NCI-H1092 treated with DMSO at 0.1 percent for 48 hours (cell line): Measurements from ENCODE around the gene INSIG2.
"Not testable (repeated sequence)": the region's sequence is repeated elsewhere in the genome, so short reads cannot be mapped to it uniquely, and the experiment has no call there.

Experiments
- DNase-seq: peaks from one replicate; lab custom pipeline; 2025; lab: John Stamatoyannopoulos, UW

INSIG2 gene

GRCh38 chr2:118059919-118060478, 28.3 kb upstream of the INSIG2 start:
- no peak for DNase-seq

DNA sequence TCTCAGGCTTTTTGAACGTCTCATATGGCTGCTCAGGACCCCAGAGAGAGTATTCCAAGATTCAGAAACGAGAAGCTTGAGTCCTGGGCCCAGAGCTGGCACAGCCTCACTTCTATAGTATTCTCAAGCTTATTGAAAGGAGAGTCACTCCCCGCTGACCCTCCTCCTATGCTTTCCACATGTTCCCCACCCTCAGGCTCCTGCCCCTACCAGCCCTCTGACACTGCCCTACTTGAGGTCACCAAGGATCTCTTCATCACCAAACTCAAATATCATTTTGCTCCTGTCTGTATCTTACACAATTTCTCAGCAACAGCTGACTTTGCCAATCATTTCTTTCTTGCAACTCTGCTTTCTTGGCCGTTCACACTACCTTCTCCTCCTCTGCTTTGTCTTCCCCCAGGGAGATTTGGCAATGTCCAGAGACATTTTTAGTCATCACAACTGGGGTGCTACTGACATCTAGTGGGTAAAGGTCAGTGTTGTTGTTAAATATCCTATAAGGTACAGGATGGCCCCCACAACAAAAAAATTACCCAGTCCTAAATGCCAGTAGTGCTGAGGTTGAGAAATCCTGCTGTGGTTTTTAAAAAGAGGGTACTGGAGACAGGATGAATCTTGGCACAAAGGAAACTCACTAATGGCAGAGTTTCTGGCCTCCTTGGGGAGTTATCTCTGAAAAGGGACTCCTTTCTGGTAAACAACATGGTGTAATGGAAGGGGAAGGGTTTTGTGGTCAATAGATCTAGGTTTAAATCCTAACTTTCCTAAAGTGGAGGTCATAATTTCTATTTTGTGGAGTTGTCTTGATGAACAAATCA, 26.9 kb upstream of the INSIG2 start:
- no peak for DNase-seq

DNA sequence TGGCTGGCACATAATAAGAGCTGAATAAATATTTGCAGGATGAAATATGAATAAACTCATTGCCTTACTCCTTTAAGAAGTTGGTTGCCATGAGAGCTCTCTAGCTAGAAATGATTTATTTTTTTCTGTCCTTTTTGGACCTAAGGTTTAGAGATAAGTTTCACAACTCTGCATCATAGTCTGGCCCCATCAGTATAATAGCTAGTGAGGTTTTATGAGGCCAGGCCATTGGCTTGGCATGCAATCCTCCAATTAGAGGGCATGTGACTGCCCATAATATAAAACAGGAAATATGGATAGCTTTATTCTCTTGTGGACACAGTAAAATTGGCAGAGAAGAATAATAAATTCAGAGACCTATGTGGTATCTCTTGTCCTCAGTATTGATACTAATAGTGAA, 26.2 kb upstream of the INSIG2 start:
- no peak for DNase-seq

- DNase-seq, result no peak
These were observed 25.6 kb upstream of the INSIG2 start for GRCh38 chr2:118062669-118063068.

DNA sequence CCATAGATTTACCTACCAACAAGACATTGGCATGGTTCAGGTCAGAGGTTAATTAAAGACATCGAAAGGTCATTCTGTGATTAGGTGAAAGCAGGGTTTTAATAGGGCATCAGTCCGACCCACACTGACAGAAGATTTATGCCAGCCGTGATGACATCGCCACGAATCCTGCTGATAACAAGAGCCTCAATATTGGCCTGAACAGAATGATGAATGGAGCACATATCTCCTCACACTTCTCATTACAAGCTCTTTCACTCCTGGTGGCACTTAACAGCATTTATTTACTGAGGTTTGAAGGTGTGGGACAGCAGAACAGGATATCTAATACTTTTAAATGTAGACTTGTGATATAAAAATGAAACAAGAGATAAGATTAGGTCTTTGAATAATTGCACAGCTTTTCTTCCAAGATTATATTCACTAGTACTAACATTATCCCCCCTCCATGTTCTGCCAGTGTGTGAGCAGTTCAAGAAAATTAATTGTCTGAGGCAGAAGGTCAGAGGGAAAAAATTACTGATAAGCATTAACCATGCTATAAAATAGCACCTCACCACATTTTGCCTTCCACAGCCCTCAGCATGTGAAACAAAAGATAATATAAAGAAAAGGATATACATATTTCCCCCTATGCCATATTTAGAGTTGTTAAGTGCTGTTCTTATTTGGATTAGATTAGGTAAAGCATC, 23.1 kb upstream of the INSIG2 start:
- DNase-seq, result no peak

- DNase-seq, result no peak
These were observed 22.3 kb upstream of the INSIG2 start for GRCh38 chr2:118065921-118066511.

- no peak for DNase-seq
These were observed 10.5 kb upstream of the INSIG2 start for GRCh38 chr2:118077636-118078247.

- DNase-seq, result no peak
These were observed 9.5 kb upstream of the INSIG2 start for GRCh38 chr2:118078734-118079133.

DNA sequence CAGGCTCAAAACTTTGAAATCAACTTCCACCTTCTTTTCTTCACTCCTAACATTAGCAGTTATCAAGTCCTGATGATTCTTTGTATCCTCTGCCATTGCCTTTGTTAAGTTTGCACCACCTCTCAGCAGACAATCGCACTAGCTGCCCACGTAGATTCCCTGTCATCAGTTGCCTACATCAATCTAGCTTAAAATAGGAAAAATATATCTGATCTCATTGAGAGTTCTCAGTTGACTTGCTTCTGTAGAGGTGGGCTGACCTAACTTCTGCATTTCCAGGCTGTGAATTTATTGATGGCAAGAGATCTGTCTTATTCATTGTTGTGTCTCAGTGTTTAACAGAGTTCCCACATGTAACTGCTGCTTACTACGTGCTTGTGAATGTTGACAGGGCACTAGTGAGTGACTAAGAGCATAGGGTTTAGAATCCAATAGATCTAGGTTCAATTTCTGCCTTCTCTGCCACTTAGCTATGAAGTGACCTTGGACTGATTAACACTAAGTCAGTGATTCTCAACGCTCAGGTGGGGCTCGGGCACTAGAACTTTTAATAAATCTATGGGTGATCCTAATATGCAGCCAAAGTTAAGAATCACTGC, 3.7 kb upstream of the INSIG2 start:
- DNase-seq, result no peak

GRCh38 chr2:118085173-118086023, 2.9 kb upstream of the INSIG2 start:
- DNase-seq, result no peak

- no peak for DNase-seq
These were observed 2.1 kb upstream of the INSIG2 start for GRCh38 chr2:118086024-118086633.

DNA sequence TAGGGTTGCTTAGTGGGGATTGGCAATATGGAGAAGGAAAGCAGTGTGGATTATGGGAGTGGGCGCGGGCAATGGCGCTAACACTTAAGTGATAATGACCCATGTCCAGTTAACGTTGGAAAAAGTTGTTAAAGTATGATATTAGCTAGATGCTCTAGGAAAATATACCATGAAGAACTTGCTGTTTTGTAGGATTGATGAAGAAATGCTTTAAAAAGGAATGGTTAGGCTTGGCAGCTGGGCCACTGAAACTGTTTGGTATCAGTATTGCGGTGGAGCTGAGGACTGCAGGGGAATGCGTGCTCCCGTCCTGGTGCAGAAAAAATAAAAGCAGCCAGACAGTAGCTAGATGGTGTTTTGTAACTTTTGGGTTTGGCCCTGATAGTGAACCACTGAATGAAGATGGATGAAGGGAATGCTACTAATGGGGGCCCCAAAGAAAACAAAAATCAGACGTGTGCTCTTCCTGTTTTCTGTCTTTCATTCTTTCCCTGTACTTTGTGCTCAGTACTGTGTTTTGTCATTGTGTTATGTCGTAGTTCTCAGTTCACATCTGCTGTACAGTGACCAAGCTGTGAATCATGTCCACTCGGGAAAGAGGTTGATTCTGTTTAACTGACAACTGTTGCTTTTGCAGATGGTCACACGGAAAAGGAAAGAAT, 999 bp downstream of the INSIG2 start:
- DNase-seq, result no peak

DNA sequence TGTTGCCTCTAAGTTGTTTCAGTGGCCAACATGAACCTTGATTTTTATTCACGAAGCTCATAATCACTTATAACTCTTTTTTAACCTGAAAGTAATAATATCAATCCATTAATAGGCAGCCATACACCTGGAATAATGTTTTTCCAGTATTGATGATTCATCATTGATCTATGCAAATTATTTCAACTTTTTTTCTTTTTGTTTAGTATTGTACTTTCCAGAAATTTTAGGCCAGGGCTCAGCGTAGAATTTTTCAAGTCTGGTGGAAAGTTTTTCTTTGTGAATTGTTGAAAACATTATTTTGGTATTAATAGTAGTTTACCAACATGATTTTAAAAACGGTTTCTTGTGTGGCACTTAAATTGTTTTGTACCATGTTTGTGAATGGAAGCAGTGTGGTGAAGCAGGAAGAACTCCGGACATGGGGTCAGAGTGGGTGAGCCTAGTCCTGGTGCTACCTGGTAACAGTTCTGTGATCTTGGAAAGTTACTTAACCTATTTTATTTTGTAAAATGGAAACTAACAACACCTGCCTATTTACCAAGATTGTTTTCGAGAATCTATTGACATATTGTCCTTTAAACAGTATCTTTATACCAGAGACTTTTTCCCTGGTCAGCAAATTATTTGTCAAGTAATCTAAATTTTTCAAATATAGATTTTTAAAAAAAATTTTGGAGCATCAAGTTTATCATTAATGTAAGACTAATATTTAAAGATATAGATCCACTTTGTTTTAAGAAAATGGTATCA, 2.3 kb downstream of the INSIG2 start:
- no peak for DNase-seq

- DNase-seq, result no peak
These were observed 2.8 kb downstream of the INSIG2 start for GRCh38 chr2:118091140-118091478.

- DNase-seq, result no peak
These were observed 3.4 kb downstream of the INSIG2 start for GRCh38 chr2:118091631-118092030.

GRCh38 chr2:118094102-118094501, 5.8 kb downstream of the INSIG2 start:
- not testable (repeated sequence) for DNase-seq

GRCh38 chr2:118094503-118094902, 6.2 kb downstream of the INSIG2 start:
- no peak for DNase-seq

- no peak for DNase-seq
These were observed 7.3 kb downstream of the INSIG2 start for GRCh38 chr2:118095610-118096009.

DNA sequence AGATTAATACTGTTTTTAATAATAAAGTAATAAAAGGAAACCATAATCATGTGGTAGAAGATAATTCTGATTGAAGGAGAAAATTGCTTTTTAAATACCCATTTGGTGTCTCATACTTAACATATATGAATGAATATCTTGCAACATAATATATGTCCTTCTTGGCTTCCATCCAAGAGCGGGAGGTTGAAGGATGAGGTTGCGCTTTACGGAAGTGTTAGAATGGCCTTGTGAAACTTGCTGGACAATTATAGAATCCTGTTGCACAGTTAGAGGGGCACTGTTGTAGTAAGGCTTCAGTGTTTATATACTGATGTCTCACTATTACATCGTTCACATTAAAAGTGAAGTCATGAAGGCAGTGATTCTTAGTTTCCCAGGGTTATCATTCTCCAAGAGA, 9.4 kb downstream of the INSIG2 start:
- DNase-seq, result no peak
